Adipose tissue (tissue), 3 donors: ENCODE data around the gene KDM4B. TPM values are rescaled to one million over a fixed set of nuclear protein-coding genes. Genes with fewer than 3 reads are reported as not detected.

Experiments used
- H3K27ac ChIP-seq: one replicate; pipeline ENCODE4 v1.5.1; 2013; ENCODE audit warnings: low read depth, low read length
- WGBS, 3 donors: extraction: QIAGEN DNeasy Blood & Tissue Kit; methylation state at CpG; one replicate each; pipeline ENCODE4 v1.1.7; 2013; 5-methylcytosine and 5-hydroxymethylcytosine counted together
- polyA plus RNA-seq, 3 donors: library from polyadenylated mRNA; stranded (reverse); fragments of 200-250 nt; gene quantifications; one replicate each; pipeline ENCODE4 v1.2.3, GENCODE V29; 2013
- donor health status: healthy with polysubstance abuse.
- donor health status: Bipolar disorder and iron deficiency.
- donor health status: healthy.

KDM4B gene
- polyA plus RNA-seq, 3 donors, result 8.6 to 17.5 (median 16.1) TPM

GRCh38 chr19:5000120-5000611, 31.3 kb downstream of the KDM4B start:
- H3K27ac ChIP-seq, result no peak overlapping the region
- WGBS, 3 donors, result 88 to 93% (median 92%) methylated on average over 6 of the region's 6 CpGs

GRCh38 chr19:5001615-5002014, 32.7 kb downstream of the KDM4B start:
- no peak overlapping the region for H3K27ac ChIP-seq
- WGBS, 3 donors, result 61 to 71% (median 69%) methylated on average over 3 of the region's 3 CpGs

DNA sequence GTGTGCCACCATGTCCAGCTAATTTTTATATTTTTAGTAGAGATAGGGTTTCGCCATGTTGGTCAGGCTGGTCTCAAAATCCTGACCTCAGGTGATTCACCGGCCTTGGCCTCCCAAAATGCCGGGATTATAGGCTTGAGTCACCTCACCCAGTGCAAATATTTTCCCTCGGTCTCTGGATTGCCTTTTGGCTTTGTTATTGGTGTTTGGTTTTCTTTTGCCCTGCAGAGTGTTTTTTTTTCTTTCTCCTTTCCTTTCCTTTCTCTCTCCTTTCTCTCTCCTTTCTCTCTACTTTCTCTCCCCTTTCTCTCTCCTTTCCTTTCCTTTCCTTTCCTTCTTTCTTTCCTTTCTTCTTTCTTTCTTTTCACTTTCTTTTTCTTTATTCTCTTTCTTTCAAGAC, 33.2 kb downstream of the KDM4B start:
- H3K27ac ChIP-seq, result no peak overlapping the region
- 67 to 90% (median 76%) methylated on average over 4 of the region's 4 CpGs for WGBS, 3 donors

GRCh38 chr19:5003781-5004180, 34.9 kb downstream of the KDM4B start:
- H3K27ac ChIP-seq, result no peak overlapping the region
- WGBS, 3 donors, result 90 to 93% (median 93%) methylated on average over 18 of the region's 18 CpGs

DNA sequence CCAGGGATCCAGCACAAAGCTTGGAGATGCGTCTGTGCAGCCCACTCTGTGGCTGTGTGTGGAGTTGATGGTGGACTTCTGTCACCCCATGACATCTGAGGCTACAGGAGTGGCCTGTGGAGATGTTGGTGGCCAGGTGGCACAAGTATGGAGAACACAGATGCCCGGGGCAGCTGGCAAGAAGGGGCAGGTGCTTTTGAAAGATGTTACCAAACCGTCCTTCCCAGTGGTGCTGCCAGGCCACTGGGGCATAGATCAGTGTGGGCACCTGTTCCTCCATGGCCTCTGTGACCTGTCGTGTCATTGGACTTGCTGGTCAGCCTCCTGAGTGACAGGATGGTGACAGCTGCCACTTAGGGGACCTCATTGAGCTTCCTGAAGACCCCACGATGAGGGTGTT, 36.2 kb downstream of the KDM4B start:
- no peak overlapping the region for H3K27ac ChIP-seq
- 72 to 85% (median 80%) methylated on average over 5 of the region's 5 CpGs for WGBS, 3 donors

GRCh38 chr19:5006201-5006600, 37.3 kb downstream of the KDM4B start:
- H3K27ac ChIP-seq, result no peak overlapping the region
- WGBS, 3 donors, result 42 to 70% (median 59%) methylated on average over 9 to 10 of the region's 10 CpGs

DNA sequence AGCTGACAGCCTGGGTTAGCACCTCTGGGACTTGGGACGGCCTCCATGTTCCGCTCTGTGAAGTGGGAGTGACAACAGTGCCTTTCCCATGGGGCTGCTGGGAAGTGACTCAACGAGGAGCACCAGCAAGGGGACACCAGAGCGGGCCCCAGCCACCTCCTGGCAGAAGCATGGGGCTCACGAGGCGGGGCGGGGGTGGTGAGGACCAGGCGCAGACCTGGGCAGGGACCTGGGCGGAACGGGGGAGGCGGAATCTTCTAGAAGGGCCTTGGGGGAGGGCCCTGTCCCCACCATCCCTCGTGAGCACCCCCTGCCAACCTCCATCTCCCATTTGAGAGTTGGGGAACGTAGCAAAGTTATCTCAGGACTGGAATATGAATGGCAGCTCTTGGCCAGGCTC, 37.9 kb downstream of the KDM4B start:
- no peak overlapping the region for H3K27ac ChIP-seq
- WGBS, 3 donors, result 88 to 95% (median 91%) methylated on average over 9 to 13 of the region's 13 CpGs

- H3K27ac ChIP-seq, result no peak overlapping the region
- 80 to 84% (median 81%) methylated on average over 26 of the region's 26 CpGs for WGBS, 3 donors
Observed at GRCh38 chr19:5011476-5012238, 42.7 kb downstream of the KDM4B start.

- WGBS, 3 donors, result 93 to 94% (median 93%) methylated on average over 25 of the region's 25 CpGs
- H3K27ac ChIP-seq, result no peak overlapping the region
Observed at GRCh38 chr19:5012688-5013457, 44.0 kb downstream of the KDM4B start.

DNA sequence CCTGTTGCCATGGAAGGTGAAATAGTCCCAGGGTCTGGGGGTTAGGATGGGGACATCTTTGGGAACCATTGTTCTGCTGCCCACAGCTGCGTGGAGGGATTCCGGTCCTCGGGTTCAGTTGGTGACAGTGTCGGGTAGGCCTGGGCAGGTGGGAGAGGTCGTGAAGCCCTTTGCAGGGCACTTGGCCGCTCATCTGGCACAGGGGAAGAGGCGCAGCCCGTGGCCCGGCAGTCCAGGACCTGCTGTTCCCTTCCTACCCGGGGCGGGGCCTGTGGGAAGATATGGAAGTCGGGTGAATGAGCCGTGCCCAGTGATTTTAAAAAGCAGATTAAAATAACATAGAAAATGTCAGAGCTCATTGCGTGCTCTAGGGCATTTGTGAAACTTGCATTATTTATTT, 44.8 kb downstream of the KDM4B start:
- WGBS, 3 donors, result 88 to 95% (median 93%) methylated on average over 14 of the region's 14 CpGs
- H3K27ac ChIP-seq, result no peak overlapping the region

- no peak overlapping the region for H3K27ac ChIP-seq
- 94 to 97% (median 96%) methylated on average over 9 to 13 of the region's 13 CpGs for WGBS, 3 donors
Observed at GRCh38 chr19:5014941-5015340, 46.0 kb downstream of the KDM4B start.

DNA sequence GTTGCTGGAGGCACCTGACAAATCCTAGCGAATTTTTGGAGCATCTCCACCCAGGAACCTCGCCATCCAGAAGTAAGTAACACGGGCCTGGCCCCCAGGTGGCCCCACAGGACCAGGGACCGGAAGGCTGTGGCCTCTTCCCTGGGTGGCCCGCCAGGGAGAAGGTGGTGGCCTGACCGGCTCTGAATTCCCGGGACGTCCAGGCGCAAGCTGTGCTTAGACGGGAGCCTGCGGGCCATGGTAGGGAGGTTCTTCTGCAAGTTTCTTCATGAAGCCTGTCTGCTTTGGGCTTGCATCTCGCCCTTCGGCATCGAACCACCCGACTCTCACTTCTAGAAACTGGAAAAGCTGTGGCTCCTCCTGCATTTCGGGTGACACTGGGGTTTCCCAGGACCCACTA, 47.4 kb downstream of the KDM4B start:
- H3K27ac ChIP-seq, result no peak overlapping the region
- WGBS, 3 donors, result 85 to 94% (median 90%) methylated on average over 16 of the region's 16 CpGs

GRCh38 chr19:5016781-5017180, 47.9 kb downstream of the KDM4B start:
- no peak overlapping the region for H3K27ac ChIP-seq
- 94 to 96% (median 94%) methylated on average over 14 of the region's 14 CpGs for WGBS, 3 donors

- WGBS, 3 donors, result 88 to 92% (median 89%) methylated on average over 5 of the region's 5 CpGs
- no peak overlapping the region for H3K27ac ChIP-seq
Observed at GRCh38 chr19:5017235-5017634, 48.3 kb downstream of the KDM4B start.

DNA sequence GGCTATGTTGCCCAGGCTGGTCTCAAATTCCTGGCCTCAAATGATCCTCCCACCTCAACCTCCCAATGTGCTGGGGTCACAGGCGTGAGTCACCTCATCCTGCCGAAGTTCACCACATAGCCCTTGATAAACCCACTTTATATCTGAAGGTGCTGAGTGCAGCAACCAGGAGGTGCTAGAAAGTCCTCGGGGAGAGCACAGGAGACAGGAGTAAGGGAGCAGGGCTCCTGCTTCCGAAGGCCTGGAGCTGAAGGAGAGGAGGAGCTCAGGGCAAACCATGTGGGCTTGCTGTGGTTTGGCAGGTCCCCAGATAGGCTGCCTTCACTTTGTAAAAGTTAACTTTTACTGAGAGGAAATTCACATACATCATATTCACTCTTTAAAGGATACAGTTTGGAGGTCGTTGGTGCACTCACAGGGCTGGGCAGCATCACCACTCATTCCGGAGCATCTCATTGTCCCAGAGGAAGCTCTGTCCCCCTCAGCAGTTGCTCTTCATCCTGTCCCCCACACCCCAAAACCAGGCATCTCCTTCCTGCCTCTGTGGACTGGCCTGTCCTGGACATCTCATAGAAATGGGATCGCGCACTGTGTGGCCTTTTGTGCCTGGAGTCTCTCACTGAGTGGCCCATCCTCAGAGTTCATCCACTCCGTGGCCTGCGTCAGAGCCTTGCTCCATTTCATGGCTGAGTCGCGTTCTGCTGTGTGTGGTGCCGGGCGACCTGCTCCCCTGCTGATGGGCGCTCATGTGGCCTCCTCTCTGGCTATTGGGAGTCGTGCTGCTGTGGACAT, 49.5 kb downstream of the KDM4B start:
- WGBS, 3 donors, result 76 to 91% (median 79%) methylated on average over 16 of the region's 16 CpGs
- H3K27ac ChIP-seq, result no peak overlapping the region

- no peak overlapping the region for H3K27ac ChIP-seq
- WGBS, 3 donors, result 90% methylated on average over 21 of the region's 21 CpGs
Observed at GRCh38 chr19:5020368-5020767, 51.5 kb downstream of the KDM4B start.

GRCh38 chr19:5021046-5021445, 52.1 kb downstream of the KDM4B start:
- WGBS, 3 donors, result 83 to 93% (median 93%) methylated on average over 5 of the region's 5 CpGs

DNA sequence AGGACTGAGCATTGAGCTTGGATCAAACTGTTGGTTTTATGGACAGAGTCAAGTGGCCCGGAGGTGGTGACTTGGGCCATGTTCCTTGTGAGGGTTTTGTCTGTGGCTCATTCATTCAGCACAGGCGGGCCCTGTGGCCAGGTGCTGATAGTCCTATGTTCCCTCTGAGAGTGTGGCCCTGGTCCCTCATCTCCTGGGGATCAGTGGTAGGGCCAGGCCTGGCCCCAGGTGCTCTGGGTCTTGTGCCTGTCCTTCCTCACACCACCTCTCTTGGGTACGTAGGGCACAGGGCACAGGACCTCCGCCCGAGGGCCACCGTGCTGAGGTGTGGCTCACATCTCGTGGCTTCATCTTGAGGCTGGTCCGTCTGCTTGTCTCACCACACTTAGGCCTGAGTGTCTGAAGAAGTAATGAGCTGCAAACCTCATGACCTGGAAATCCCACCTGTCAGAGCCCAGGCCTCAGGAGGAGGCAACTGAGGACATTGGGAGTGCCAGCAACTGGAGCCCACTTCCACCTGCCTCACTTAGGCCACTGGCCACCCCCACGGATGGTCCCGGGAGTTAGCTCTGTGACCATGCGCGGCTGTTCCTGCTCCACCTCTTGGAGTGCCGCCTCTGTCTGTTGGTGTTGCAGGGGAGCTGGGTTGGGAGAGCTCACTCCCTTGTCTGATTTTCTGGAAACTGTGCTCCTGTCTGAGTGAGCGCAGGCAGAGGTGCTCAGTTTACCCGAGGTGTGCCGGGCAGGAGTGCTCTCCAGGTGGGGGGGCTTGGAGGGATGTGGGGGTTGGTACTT, 53.4 kb downstream of the KDM4B start:
- 89 to 90% (median 90%) methylated on average over 16 of the region's 16 CpGs for WGBS, 3 donors
- no peak overlapping the region for H3K27ac ChIP-seq

More at GRCh38 chr19:5021046-5021445, 52.1 kb downstream of the KDM4B start:
- H3K27ac ChIP-seq, result no peak overlapping the region
